HepG2 (cell line): ENCODE measurements around the gene FAM170B. TPM values are rescaled to one million over a fixed set of nuclear protein-coding genes. Genes with fewer than 3 reads are reported as not detected.

ENCODE experiments used
- ATAC-seq: fragments of 200-7000 bp; cut with Tn5 transposase; 3 replicates; pipeline ENCODE4 v1.9.1; 2020; ENCODE audit warnings: mild to moderate bottlenecking, moderate library complexity
- BruUV-seq: library from RNA; stranded (reverse); fragments of 400-500 nt; replicated peaks from 2 replicates; lab custom pipeline; 2021; lab: Mats Ljungman, UMichigan
- CTCF ChIA-PET: fragments of 300-600 bp; formaldehyde crosslinking; extraction: SDS; loops from one replicate; lab custom pipeline; 2021; ENCODE audit warnings: low total read pairs, inconsistent platforms, low intra/inter-chr PET ratio; lab: Yijun Ruan, JAX
- POLR2A ChIA-PET: fragments of 350-600 bp; sonication (Branson Sonifier 250); formaldehyde crosslinking; loops from one replicate; lab custom pipeline; 2020; ENCODE audit warnings: antibody characterized with exemption, inconsistent platforms; lab: Yijun Ruan, JAX
- DNase-seq: peaks from one replicate; pipeline ENCODE4 v3.0.0-alpha.2; 2015; ENCODE audit warnings: low spot score
- FAIRE-seq: peaks from 3 replicates; lab custom pipeline; 2011; peaks lifted over from hg19 to GRCh38; lab: Jason Lieb, UNC
- H2AFZ ChIP-seq: one replicate; pipeline ENCODE4 v1.6.1; 2011; ENCODE audit warnings: low read length, inconsistent platforms
- H3K27ac ChIP-seq: fragments of 300-600 bp; 3 replicates; pipeline ENCODE4 v1.8.0; 2011; ENCODE audit warnings: mixed run types, mild to moderate bottlenecking, mixed read lengths, low read length, inconsistent platforms; ENCODE audit not compliant: insufficient read depth; ENCODE audit errors: extremely low read length
- H3K27me3 ChIP-seq, 2 experiments: fragments of 200-600 bp in 1 of 2; 2 replicates in 1 of 2; 3 replicates in 1 of 2; pipeline versions ENCODE4 v1.6.0 to v1.8.0; 2011; ENCODE audit warnings: low read length in 2 of 2, mild to moderate bottlenecking in 2 of 2, moderate library complexity in 2 of 2, inconsistent platforms in 1 of 2; ENCODE audit not compliant: insufficient read depth in 2 of 2, control insufficient read depth in 1 of 2
- H3K36me3 ChIP-seq, 2 experiments: fragments of 200-600 bp in 1 of 2; replicated peaks in 1 of 2; 2 replicates in 1 of 2; 3 replicates in 1 of 2; pipeline versions ENCODE4 v1.5.1 to v1.8.0; 2011; ENCODE audit warnings: low read length in 2 of 2, inconsistent platforms in 1 of 2; ENCODE audit not compliant: insufficient read depth in 2 of 2, control insufficient read depth in 1 of 2
- H3K4me1 ChIP-seq: 2 replicates; pipeline ENCODE4 v1.5.1; 2012; ENCODE audit warnings: low read length, inconsistent platforms; ENCODE audit not compliant: insufficient read depth
- H3K4me2 ChIP-seq: 2 replicates; pipeline ENCODE4 v1.6.0; 2011; ENCODE audit warnings: low read depth, low read length, inconsistent platforms
- H3K4me3 ChIP-seq, 3 experiments: fragments of 200-600 bp in 1 of 3; sonication (generic), shearing (Covaris generic) in 1 of 3; replicated peaks in 1 of 3; 2 replicates each; pipeline ENCODE4 v1.5.1; 2011 to 2016; ENCODE audit warnings: low read length in 3 of 3, inconsistent platforms in 2 of 3, low read depth in 2 of 3, mild to moderate bottlenecking in 2 of 3, control low read depth in 1 of 3, mixed read lengths in 1 of 3; ENCODE audit not compliant: insufficient read depth in 1 of 3
- H3K79me2 ChIP-seq: one replicate; pipeline ENCODE4 v1.6.1; 2011; ENCODE audit warnings: low read length, inconsistent platforms; ENCODE audit not compliant: insufficient read depth
- H3K9ac ChIP-seq: 2 replicates; pipeline ENCODE4 v1.6.0; 2011; ENCODE audit warnings: mild to moderate bottlenecking, low read depth, low read length, inconsistent platforms; ENCODE audit not compliant: insufficient read depth
- H3K9me3 ChIP-seq: 2 replicates; pipeline ENCODE4 v1.5.1; 2012; ENCODE audit warnings: mild to moderate bottlenecking, low read length
- H4K20me1 ChIP-seq: 2 replicates; pipeline ENCODE4 v1.6.0; 2011; ENCODE audit warnings: inconsistent platforms, mild to moderate bottlenecking, low read length, moderate library complexity; ENCODE audit not compliant: insufficient read depth
- EP300 ChIP-seq, 3 experiments: sonication (generic) in 1 of 3; formaldehyde crosslinking in 1 of 3; IDR thresholded peaks; 2 replicates each; pipeline versions ENCODE4 v1.5.1 to v1.6.1; 2011 to 2020; ENCODE audit warnings: low read depth in 2 of 3, low read length in 2 of 3, borderline replicate concordance in 1 of 3, improper control_type of control experiment in 1 of 3, mild to moderate bottlenecking in 1 of 3, missing genetic modification reagents in 1 of 3, moderate library complexity in 1 of 3
- KDM4B ChIP-seq: sonication (generic); formaldehyde crosslinking; IDR thresholded peaks from 2 replicates; pipeline ENCODE4 v1.4.0; 2020; ENCODE audit warnings: missing genetic modification reagents
- RARA ChIP-seq: IDR thresholded peaks from 2 replicates; pipeline ENCODE4 v1.6.1; 2016; ENCODE audit warnings: missing genetic modification reagents, missing compliant biosample characterization
- RXRB ChIP-seq: IDR thresholded peaks from 2 replicates; pipeline ENCODE4 v1.6.1; 2016; ENCODE audit warnings: borderline replicate concordance, missing genetic modification reagents, missing compliant biosample characterization
- ZFP36 ChIP-seq: fragments of 150-350 bp; IDR thresholded peaks from 2 replicates; pipeline ENCODE4 v1.6.1; 2018; ENCODE audit warnings: borderline replicate concordance, low read length, low read depth; ENCODE audit not compliant: partially characterized antibody
- ZNF616 ChIP-seq: sonication (generic); formaldehyde crosslinking; IDR thresholded peaks from 2 replicates; pipeline ENCODE4 v1.5.0; 2020; ENCODE audit warnings: low read depth, mild to moderate bottlenecking, missing genetic modification reagents
- ZNF644 ChIP-seq: IDR thresholded peaks from 2 replicates; pipeline ENCODE4 v1.6.1; 2016; ENCODE audit warnings: low read depth
- WGBS: methylation state at CpG from one replicate; pipeline ENCODE4 v1.1.6; 2017; ENCODE audit warnings: low lambda C conversion rate; 5-methylcytosine and 5-hydroxymethylcytosine counted together
- in situ Hi-C: cut with HindIII; loops from 2 replicates; pipeline ENCODE4 v1.10.0; 2017; ENCODE audit warnings: low pct_unique_long_range_greater_than_20kb; ENCODE audit not compliant: extremely low pct_ligation_motif_present
- intact Hi-C: fragments of 100-400 bp; cut with micrococcal nuclease; formaldehyde crosslinking; loops from one replicate; pipeline ENCODE4 v1.10.0; 2022; ENCODE audit not compliant: unreplicated experiment
- polyA plus RNA-seq, 8 experiments: library from polyadenylated mRNA; depleted of rRNA in 3 of 8; stranded (reverse) in 7 of 8; unstranded in 1 of 8; fragments of >200 nt; fragmentation: Illumina TruSeq in 4 of 8; extraction: Trizol in 4 of 8; gene quantifications; 2 replicates each; pipeline versions ENCODE4 v1.2.1 to v1.2.3, GENCODE V29; 2011 to 2016; ENCODE audit warnings: low read depth in 4 of 8, missing spikeins in 1 of 8, mixed read lengths in 1 of 8; ENCODE audit not compliant: insufficient read depth in 1 of 8
- total RNA-seq, 5 experiments: library from RNA; depleted of rRNA; stranded (reverse); fragments of >200 nt; fragmentation: Illumina TruSeq; extraction: Trizol; gene quantifications; 2 replicates each; pipeline ENCODE4 v1.2.3, GENCODE V29; 2016; ENCODE audit warnings: low read depth in 1 of 5
- TF ChIP-seq, protein P1 (sequence below): sonication (generic); formaldehyde crosslinking; IDR thresholded peaks from 2 replicates; pipeline ENCODE4 v1.5.0; 2020; ENCODE audit warnings: mild to moderate bottlenecking, missing genetic modification reagents, borderline replicate concordance
- TF ChIP-seq, protein P2 (sequence below): sonication (generic); formaldehyde crosslinking; IDR thresholded peaks from 2 replicates; pipeline ENCODE4 v1.4.0; 2020; ENCODE audit warnings: missing genetic modification reagents

FAM170B gene
- total and polyA plus RNA-seq, 2 of the 13 experiments (the other 11 are each of a cell fraction or from before 2014, with no cell fraction given), result not detected

- ATAC-seq, result no peak
- in situ Hi-C loops, result no loop called here
These were observed 38.9 kb upstream of the FAM170B start for GRCh38 chr10:49172777-49173132.

More at GRCh38 chr10:49172777-49173132, 38.9 kb upstream of the FAM170B start:
- no peak for DNase-seq
- H3K9ac ChIP-seq, result no peak overlapping the region
- TF ChIP-seq RXRB (CRISPR knock-in tag), result no peak
- TF ChIP-seq RARA (CRISPR knock-in tag), result no peak
- no peak for TF ChIP-seq ZNF644 (CRISPR knock-in tag)
- no peak for TF ChIP-seq EP300 (IDR thresholded peaks at IDR 0.05; ENCODE audit: low read depth in 2 of 2, low read length in 2 of 2)
- TF ChIP-seq EP300 (CRISPR knock-in tag; IDR thresholded peaks at IDR 0.05; ENCODE audit: borderline replicate concordance), result no peak
- TF ChIP-seq, protein P1, sequence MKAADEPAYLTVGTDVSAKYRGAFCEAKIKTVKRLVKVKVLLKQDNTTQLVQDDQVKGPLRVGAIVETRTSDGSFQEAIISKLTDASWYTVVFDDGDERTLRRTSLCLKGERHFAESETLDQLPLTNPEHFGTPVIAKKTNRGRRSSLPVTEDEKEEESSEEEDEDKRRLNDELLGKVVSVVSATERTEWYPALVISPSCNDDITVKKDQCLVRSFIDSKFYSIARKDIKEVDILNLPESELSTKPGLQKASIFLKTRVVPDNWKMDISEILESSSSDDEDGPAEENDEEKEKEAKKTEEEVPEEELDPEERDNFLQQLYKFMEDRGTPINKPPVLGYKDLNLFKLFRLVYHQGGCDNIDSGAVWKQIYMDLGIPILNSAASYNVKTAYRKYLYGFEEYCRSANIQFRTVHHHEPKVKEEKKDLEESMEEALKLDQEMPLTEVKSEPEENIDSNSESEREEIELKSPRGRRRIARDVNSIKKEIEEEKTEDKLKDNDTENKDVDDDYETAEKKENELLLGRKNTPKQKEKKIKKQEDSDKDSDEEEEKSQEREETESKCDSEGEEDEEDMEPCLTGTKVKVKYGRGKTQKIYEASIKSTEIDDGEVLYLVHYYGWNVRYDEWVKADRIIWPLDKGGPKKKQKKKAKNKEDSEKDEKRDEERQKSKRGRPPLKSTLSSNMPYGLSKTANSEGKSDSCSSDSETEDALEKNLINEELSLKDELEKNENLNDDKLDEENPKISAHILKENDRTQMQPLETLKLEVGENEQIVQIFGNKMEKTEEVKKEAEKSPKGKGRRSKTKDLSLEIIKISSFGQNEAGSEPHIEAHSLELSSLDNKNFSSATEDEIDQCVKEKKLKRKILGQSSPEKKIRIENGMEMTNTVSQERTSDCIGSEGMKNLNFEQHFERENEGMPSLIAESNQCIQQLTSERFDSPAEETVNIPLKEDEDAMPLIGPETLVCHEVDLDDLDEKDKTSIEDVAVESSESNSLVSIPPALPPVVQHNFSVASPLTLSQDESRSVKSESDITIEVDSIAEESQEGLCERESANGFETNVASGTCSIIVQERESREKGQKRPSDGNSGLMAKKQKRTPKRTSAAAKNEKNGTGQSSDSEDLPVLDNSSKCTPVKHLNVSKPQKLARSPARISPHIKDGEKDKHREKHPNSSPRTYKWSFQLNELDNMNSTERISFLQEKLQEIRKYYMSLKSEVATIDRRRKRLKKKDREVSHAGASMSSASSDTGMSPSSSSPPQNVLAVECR (CRISPR knock-in tag), result no peak
- TF ChIP-seq KDM4B, result no peak
- TF ChIP-seq, protein P2, sequence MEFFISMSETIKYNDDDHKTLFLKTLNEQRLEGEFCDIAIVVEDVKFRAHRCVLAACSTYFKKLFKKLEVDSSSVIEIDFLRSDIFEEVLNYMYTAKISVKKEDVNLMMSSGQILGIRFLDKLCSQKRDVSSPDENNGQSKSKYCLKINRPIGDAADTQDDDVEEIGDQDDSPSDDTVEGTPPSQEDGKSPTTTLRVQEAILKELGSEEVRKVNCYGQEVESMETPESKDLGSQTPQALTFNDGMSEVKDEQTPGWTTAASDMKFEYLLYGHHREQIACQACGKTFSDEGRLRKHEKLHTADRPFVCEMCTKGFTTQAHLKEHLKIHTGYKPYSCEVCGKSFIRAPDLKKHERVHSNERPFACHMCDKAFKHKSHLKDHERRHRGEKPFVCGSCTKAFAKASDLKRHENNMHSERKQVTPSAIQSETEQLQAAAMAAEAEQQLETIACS, result no peak
- no peak for TF ChIP-seq ZFP36
- no peak for TF ChIP-seq ZNF616
- H3K27me3 ChIP-seq, result peaks cover 2 to 6% of the 10 kb centered on the region in 2 experiments; a peak in 3 of 5 replicates
- H3K27ac ChIP-seq, result no peak overlapping the region
- H3K4me1 ChIP-seq, result no peaks in the 10 kb centered on the region
- H3K9me3 ChIP-seq, result no peaks in the 10 kb centered on the region
- H4K20me1 ChIP-seq, result no peaks in the 10 kb centered on the region
- H3K4me2 ChIP-seq, result no peak overlapping the region
- no TSS peak for BruUV-seq
- CTCF ChIA-PET, result no interaction called here
- POLR2A ChIA-PET, result no interaction called here
- 17% methylated on average over 2 of the region's 3 CpGs for WGBS
- H2AFZ ChIP-seq, result no peak overlapping the region
- FAIRE-seq, result no peak
- no peaks in the 10 kb centered on the region for H3K79me2 ChIP-seq
- H3K4me3 ChIP-seq, result no peak overlapping the region
- H3K36me3 ChIP-seq, result no peaks in the 10 kb centered on the region
- intact Hi-C loops, result no loop called here
